ENCODE data around the gene EFCAB12. TPM values are rescaled to one million over a fixed set of nuclear protein-coding genes. Genes with fewer than 3 reads are reported as not detected.
"Not testable (repeated sequence)": the region's sequence is repeated elsewhere in the genome, so short reads cannot be mapped to it uniquely, and the experiment has no call there.

Gene EFCAB12
- polyA plus RNA-seq, 3 donors, result 3.6 to 7.2 (median 3.7) TPM

- DNase-seq (ENCODE audit: extremely low read depth in 1 of 11, low read depth in 9 of 11, low spot score in 4 of 11), result no peak
These were observed 2.8 kb downstream of the EFCAB12 start for GRCh38 chr3:129425619-129426018.

GRCh38 chr3:129425213-129425612, 3.2 kb downstream of the EFCAB12 start:
- DNase-seq (ENCODE audit: extremely low read depth in 1 of 11, low read depth in 9 of 11, low spot score in 4 of 11), result no peak

GRCh38 chr3:129424185-129424841, 4.1 kb downstream of the EFCAB12 start:
- DNase-seq (ENCODE audit: extremely low read depth in 1 of 11, low read depth in 9 of 11, low spot score in 4 of 11), result no peak

- DNase-seq (ENCODE audit: extremely low read depth in 1 of 11, low read depth in 9 of 11, low spot score in 4 of 11), result no peak
These were observed 5.5 kb downstream of the EFCAB12 start for GRCh38 chr3:129422897-129423296.

GRCh38 chr3:129421988-129422745, 6.3 kb downstream of the EFCAB12 start:
- DNase-seq (ENCODE audit: extremely low read depth in 1 of 11, low read depth in 9 of 11, low spot score in 4 of 11), result no peak

GRCh38 chr3:129421236-129421883, 7.1 kb downstream of the EFCAB12 start:
- no peak for DNase-seq (ENCODE audit: extremely low read depth in 1 of 11, low read depth in 9 of 11, low spot score in 4 of 11)

- DNase-seq (ENCODE audit: extremely low read depth in 1 of 11, low read depth in 9 of 11, low spot score in 4 of 11), result no peak
These were observed 9.0 kb downstream of the EFCAB12 start for GRCh38 chr3:129419476-129419875.

GRCh38 chr3:129418041-129418973, 10.1 kb downstream of the EFCAB12 start:
- DNase-seq (ENCODE audit: extremely low read depth in 1 of 11, low read depth in 9 of 11, low spot score in 4 of 11), result no peak

- DNase-seq (ENCODE audit: extremely low read depth in 1 of 11, low read depth in 9 of 11, low spot score in 4 of 11), result peak in 5 of 11 donors; percentile 53 to 75 (median 74)
These were observed 11.1 kb downstream of the EFCAB12 start for GRCh38 chr3:129417326-129417725.

GRCh38 chr3:129416415-129416814, 12.0 kb downstream of the EFCAB12 start:
- no peak for DNase-seq (ENCODE audit: extremely low read depth in 1 of 11, low read depth in 9 of 11, low spot score in 4 of 11)

- DNase-seq (ENCODE audit: extremely low read depth in 1 of 11, low read depth in 9 of 11, low spot score in 4 of 11), result no peak
These were observed 12.6 kb downstream of the EFCAB12 start for GRCh38 chr3:129415830-129416229.

- DNase-seq (ENCODE audit: extremely low read depth in 1 of 11, low read depth in 9 of 11, low spot score in 4 of 11), result no peak
These were observed 13.1 kb downstream of the EFCAB12 start for GRCh38 chr3:129415378-129415777.

- DNase-seq (ENCODE audit: extremely low read depth in 1 of 11, low read depth in 9 of 11, low spot score in 4 of 11), result no peak
These were observed 14.5 kb downstream of the EFCAB12 start for GRCh38 chr3:129413687-129414506.

- DNase-seq (ENCODE audit: extremely low read depth in 1 of 11, low read depth in 9 of 11, low spot score in 4 of 11), result not testable (repeated sequence)
These were observed 15.2 kb downstream of the EFCAB12 start for GRCh38 chr3:129413238-129413637.

GRCh38 chr3:129412542-129413198, 15.8 kb downstream of the EFCAB12 start:
- no peak for DNase-seq (ENCODE audit: extremely low read depth in 1 of 11, low read depth in 9 of 11, low spot score in 4 of 11)

GRCh38 chr3:129410971-129411370, 17.5 kb downstream of the EFCAB12 start:
- no peak for DNase-seq (ENCODE audit: extremely low read depth in 1 of 11, low read depth in 9 of 11, low spot score in 4 of 11)

- DNase-seq (ENCODE audit: extremely low read depth in 1 of 11, low read depth in 9 of 11, low spot score in 4 of 11), result no peak
These were observed 18.9 kb downstream of the EFCAB12 start for GRCh38 chr3:129409541-129409940.

- no peak for DNase-seq (ENCODE audit: extremely low read depth in 1 of 11, low read depth in 9 of 11, low spot score in 4 of 11)
These were observed 23.8 kb downstream of the EFCAB12 start for GRCh38 chr3:129404610-129405009.

Measured in renal cortex interstitium (tissue), 11 donors.